ENCODE data around the gene ALDH1A1. TPM values are rescaled to one million over a fixed set of nuclear protein-coding genes. Genes with fewer than 3 reads are reported as not detected.

Gene ALDH1A1
- total and polyA plus RNA-seq, 11 donors = 2.2 to 37.5 (median 12.6) TPM

GRCh38 chr9:72990397-72991182 lies 37.7 kb upstream of the ALDH1A1 start:
- TF ChIP-seq POLR2A (IDR thresholded peaks at IDR 0.05) (no peak), CTCF (IDR thresholded peaks at IDR 0.05) (no peak)
- DNase-seq = no peak
- Histone ChIP-seq H3K27ac (no peak overlapping the region), H3K9me3 (no peaks in the 10 kb centered on the region), H3K4me3 (no peak overlapping the region), H3K27me3 (no peaks in the 10 kb centered on the region), H3K4me1 (no peaks in the 10 kb centered on the region), H3K36me3 (no peaks in the 10 kb centered on the region)
- 77 to 96% (median 92%) methylated on average over 1 of the region's 1 CpG for WGBS, 4 donors
- intact Hi-C loops (cut with DNase I) = no loop called here
- no peak for ATAC-seq

- Histone ChIP-seq H3K27ac (no peak overlapping the region), H3K4me1 (no peaks in the 10 kb centered on the region), H3K27me3 (no peaks in the 10 kb centered on the region), H3K9me3 (no peaks in the 10 kb centered on the region), H3K4me3 (no peak overlapping the region), H3K36me3 (no peaks in the 10 kb centered on the region)
- WGBS, 4 donors = 93 to 95% (median 95%) methylated on average over 6 of the region's 6 CpGs
- no peak for DNase-seq
- TF ChIP-seq POLR2A (IDR thresholded peaks at IDR 0.05) = no peak
- no peak for TF ChIP-seq CTCF (IDR thresholded peaks at IDR 0.05)
- intact Hi-C loops (cut with DNase I) = no loop called here
- no peak for ATAC-seq
These were observed 33.8 kb upstream of the ALDH1A1 start for GRCh38 chr9:72986522-72987116.

GRCh38 chr9:72985746-72986145 lies 32.9 kb upstream of the ALDH1A1 start:
- H3K27ac ChIP-seq = no peak overlapping the region
- no peaks in the 10 kb centered on the region for H3K27me3 ChIP-seq
- 87 to 92% (median 89%) methylated on average over 3 of the region's 3 CpGs for WGBS, 4 donors
- intact Hi-C loops (cut with DNase I) = no loop called here
- no peak overlapping the region for H3K4me3 ChIP-seq
- H3K4me1 ChIP-seq = no peaks in the 10 kb centered on the region
- ATAC-seq (no peak), DNase-seq (no peak)
- H3K9me3 ChIP-seq = no peaks in the 10 kb centered on the region
- TF ChIP-seq CTCF (IDR thresholded peaks at IDR 0.05) (no peak), POLR2A (IDR thresholded peaks at IDR 0.05) (no peak)
- H3K36me3 ChIP-seq = no peaks in the 10 kb centered on the region

- intact Hi-C loops (cut with DNase I) = no loop called here
- ATAC-seq (peak; percentile 91 to 99 (median 98)), DNase-seq (peak in 2 of 5 donors; percentile 28 to 33)
- Histone ChIP-seq H3K9me3 (no peaks in the 10 kb centered on the region), H3K4me1 (no peaks in the 10 kb centered on the region), H3K27ac (peak overlapping the region in 3 of 12 donors; percentile 14 to 29 (median 25)), H3K36me3 (no peaks in the 10 kb centered on the region), H3K27me3 (no peaks in the 10 kb centered on the region), H3K4me3 (no peak overlapping the region)
- 52 to 60% (median 55%) methylated on average over 3 of the region's 3 CpGs for WGBS, 4 donors
- no peak for TF ChIP-seq CTCF (IDR thresholded peaks at IDR 0.05)
- no peak for TF ChIP-seq POLR2A (IDR thresholded peaks at IDR 0.05)
These were observed 32.1 kb upstream of the ALDH1A1 start for GRCh38 chr9:72984991-72985390.
